ENCODE measurements around the gene MDM1.

Gene MDM1, protein sequence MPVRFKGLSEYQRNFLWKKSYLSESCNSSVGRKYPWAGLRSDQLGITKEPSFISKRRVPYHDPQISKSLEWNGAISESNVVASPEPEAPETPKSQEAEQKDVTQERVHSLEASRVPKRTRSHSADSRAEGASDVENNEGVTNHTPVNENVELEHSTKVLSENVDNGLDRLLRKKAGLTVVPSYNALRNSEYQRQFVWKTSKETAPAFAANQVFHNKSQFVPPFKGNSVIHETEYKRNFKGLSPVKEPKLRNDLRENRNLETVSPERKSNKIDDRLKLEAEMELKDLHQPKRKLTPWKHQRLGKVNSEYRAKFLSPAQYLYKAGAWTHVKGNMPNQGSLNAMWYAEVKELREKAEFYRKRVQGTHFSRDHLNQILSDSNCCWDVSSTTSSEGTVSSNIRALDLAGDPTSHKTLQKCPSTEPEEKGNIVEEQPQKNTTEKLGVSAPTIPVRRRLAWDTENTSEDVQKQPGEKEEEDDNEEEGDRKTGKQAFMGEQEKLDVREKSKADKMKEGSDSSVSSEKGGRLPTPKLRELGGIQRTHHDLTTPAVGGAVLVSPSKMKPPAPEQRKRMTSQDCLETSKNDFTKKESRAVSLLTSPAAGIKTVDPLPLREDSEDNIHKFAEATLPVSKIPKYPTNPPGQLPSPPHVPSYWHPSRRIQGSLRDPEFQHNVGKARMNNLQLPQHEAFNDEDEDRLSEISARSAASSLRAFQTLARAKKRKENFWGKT

DNA sequence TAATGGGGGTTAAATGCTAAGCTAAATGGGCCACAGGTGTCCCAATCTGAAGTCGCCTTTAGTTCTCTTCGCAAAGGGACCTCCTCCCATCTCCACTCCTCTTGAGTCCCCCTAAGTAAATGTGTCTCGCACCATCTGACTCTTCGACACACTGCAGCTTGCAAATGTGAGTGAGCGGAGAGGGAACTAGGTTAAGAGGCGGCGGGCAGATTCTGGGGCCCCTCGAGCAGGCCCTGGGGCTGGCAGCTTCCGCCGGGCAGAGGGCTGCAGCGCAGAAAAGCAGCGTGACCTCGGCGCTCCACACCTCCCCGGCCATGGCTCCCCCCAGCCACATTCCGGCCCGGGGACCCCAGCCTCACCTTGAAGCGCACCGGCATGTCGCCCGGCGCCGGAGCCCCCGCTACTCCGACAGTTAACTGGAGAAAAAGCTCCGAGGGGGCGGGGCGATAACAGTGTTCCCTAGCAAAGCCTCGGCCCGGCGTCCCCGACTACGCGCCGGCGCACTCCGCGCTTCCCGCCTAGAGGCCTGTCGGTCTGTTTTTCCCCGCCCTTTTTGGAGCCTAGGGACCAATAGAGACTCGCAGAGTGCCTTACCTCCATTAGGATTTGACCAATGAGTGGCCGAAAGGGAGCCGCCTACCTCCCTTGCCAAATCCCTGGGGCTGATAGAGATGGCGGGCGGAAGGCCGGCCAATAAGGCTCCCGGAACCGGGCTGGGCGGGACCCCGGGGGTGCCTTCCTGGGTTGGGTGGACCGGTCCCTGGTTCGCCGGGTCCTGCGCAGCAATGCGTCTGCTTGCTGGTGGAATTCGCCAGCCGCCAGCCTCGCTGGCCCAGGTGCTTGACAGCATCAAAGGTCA lies at the start of gene MDM1:
Gene MDM1 (minus strand): TSS at position 494 of the 859 bp plus-strand sequence. CDS start 117 bp downstream, at position 377.
- DNase-seq = peak; percentile 97

DNA sequence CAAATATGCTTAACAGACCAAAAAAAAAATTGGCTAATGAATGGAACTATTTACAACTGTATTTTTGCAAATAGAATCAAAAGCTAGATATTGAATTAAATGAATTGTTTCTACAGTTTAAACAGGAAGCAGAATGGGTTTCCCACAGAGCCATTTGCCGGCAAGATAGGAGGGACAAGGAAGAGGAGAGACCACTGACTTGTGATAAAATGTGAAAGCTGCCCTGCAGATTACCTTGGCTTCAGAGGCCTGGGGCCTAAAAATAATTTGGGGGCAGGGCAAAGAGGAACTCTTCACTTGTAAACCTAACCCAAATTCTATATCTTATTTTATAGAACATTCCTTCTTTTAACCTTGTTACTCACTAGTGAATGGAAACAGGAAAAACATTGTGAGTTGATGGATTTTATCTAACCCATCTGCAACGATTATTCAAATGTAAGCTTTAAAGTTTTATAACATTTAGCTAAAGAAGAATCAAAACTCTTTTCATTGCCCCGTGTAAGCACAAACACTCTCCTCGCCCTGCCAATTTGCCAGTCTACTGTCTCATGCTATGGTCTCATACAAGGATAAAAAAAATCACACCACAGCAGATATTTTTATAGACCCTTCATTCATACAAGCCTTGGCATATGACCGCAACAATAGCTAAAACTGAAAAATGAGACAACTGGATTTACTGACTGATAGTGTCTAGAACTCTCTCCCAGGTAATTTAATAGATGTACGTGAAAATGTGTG lies 49.5 kb upstream of the MDM1 start:
- DNase-seq = no peak

- no peak for DNase-seq
Observed at GRCh38 chr12:68378872-68379606, 46.9 kb upstream of the MDM1 start.

- DNase-seq = no peak
Observed at GRCh38 chr12:68377881-68378280, 45.7 kb upstream of the MDM1 start.

GRCh38 chr12:68376901-68377300 lies 44.7 kb upstream of the MDM1 start:
- no peak for DNase-seq

GRCh38 chr12:68375756-68376695 lies 43.9 kb upstream of the MDM1 start:
- DNase-seq = no peak

DNA sequence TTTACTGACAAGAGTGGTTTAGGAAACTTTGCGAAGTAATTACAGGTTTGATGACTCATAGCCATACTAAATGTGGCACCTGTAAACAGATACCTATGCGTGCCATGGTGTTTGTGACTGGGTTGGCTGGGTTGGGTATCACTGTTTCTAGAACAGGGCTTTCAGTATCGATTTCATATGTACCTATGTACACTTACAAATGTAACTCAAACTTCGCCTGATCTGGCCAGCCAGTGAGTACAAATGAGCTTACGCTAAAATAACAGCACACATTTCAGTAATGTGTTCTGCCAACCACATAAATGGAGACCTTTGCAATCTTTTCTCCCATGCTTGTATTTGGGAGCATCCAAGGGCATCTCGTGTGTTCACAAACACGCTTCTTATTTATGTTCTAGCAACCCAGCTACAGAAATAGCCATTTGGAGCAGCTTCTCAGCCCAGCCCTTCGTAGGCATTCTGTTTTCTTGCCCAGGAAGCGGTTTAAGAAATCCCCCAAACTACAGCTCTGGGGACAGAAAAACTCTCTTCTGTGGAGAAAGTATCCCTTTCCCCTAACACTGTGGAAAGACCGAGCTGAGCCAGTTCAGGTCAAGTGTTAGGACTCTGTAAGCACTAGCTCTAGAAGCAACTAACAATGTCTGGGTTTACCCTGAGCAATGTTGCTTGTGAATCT lies 42.3 kb upstream of the MDM1 start:
- peak; percentile 66 for DNase-seq

DNA sequence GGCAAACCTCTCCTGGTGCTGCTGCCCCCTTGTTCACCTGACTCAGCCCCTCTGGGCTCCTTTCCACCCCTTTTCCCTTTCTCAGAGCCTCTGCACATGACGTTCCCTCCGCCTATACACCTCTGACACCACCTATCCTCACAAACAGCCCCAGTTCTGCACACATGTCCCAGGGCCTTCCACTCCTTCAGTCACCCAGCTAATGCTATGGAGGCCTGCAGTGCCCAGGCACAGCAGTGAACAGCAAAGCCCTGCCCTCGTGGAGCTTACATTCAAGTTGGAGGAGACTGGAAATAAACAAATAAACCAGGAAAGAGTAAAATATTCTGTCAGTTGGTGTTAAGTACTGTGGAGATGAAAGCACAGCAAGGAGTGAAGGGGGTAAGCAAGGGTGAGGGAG lies 38.5 kb upstream of the MDM1 start:
- DNase-seq = no peak

GRCh38 chr12:68370006-68370590 lies 37.9 kb upstream of the MDM1 start:
- DNase-seq = no peak

GRCh38 chr12:68368327-68368726 lies 36.2 kb upstream of the MDM1 start:
- no peak for DNase-seq

DNA sequence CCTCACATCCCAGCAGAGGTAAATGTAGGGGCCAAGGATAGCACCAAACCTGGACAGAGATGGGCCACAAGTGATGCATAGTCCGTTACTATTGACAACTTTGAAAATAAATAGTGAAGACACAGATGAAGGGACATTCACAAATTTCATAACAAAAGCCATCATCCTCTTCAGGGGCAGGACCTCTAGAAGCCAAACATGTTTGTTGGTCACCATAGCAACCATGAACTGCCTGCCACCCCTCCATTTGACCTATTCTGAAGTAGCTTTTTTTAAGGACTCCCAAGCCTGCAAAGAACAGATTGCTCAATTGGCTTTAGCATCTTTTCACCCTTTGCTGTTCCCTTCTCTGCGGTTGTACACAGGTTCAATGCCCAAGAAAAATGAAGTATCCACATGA lies 35.7 kb upstream of the MDM1 start:
- no peak for DNase-seq

- DNase-seq = no peak
Observed at GRCh38 chr12:68367116-68367515, 35.0 kb upstream of the MDM1 start.

DNA sequence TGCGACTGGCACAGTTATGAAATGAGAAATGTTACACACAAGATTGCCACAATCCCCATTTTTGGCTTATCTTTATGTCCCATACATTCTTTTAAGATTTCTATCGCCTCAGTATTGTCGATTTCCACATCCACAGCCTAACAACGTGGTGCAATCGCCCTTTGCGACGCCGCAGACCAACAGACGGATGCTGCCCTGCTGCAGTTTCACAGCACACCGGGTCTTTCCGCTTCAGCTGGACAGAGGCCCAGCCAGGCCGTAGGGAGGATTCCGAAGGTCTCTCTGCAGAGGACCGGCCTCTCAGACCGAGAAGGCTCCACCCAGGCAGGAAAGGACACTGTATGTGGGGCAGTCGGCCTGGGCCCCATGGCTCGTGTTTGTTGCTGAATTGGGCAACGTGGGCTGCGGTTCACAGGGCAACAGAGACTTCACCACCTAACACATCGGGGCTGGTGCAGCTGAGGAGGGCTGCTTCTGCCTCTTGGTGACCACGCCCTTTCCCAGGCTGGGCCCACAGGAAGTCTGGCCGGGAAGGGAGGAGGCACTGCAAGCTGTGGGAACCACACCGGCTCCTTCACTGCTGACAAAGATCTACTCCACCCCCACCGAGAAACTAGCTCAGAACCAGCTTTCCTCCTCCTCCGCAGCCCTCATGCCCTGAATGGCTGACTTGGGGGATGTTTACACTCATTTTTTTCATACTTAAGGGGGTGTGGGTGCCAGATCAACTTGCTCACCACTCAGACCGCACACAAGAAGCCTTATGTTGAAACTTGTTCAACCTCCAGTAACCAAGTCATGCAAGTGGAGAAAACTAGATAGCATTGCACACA lies 32.9 kb upstream of the MDM1 start:
- peak; percentile 78 for DNase-seq

GRCh38 chr12:68364328-68364727 lies 32.2 kb upstream of the MDM1 start:
- DNase-seq = no peak

DNA sequence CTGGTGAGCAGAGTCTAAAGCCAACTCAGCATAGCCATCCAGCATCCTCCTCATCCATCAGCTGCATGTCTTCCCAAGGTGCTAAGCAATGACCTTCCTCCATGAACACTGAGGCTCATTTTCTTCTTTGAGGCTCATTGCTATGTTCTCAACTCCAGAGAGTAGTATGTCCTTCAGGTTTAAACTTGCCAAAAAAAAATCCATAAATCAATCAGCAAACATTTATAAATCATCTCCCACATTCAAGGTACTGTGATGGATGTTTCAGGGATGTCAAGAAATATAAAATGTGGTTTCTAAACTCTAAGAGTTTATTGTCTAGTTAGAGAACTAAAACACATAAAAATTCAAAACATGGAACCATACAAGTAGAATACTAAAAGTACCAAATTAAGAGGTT lies 29.8 kb upstream of the MDM1 start:
- no peak for DNase-seq

DNA sequence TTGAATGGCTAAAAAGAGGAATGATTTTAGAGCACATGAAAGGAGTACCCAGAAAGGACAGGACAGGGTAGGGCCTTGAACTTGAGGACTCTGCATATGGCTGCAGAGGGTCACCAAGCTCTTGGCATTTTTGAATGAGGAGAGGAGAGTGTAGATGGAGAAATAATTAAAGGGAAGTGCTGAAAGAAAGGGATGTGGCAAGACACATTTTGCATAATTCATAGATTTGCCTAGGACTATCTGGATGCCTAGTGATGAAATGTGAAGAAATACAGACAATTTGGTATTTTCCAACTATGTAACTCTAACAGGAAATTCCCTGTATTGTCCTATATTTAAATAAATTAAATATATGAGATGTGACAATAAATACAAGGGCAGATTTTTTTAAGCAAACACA lies 27.5 kb upstream of the MDM1 start:
- DNase-seq = no peak

DNA sequence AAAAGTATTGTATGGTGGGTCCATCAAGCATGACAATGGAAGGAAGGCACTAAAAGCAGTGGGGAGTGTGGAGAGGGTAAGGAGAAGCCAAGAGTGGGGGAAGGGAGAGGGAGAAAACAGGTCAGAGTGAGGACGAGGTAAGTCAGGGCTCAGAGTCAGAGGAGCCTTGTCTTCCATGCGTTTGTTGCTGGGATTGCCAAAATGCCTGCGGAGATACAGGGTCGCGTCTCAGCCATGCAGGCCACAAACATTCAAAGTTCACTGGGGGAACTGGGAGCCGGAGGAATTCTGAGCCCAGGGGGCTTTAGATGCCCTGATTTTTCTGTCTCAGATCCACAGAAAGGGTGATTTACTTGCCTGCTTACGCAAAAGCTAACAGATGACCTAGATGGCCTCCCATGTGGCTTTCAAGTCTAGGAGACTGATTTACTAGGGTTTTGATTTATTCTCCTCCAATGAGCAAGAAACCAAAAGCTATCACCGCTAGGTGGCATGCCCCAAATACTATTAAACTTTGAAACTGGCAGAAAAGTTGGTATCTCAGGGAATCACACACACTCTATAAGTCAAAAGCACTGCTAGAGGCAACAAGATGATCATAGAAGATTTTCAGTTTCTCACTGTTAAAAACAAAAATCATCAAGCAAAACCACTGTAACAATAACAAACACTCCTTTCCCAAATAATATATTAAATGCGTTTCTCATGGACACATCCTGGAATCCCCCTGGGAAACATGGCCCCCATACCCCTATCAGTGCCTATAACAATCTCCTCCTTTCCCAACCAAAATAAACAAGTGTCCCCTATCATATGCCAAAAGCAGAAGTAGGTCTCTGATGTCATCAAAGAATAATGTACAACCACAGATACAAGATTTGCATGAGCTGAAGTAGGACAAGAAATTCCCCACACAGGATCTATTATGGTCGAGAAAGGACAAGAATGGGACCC lies 26.6 kb upstream of the MDM1 start:
- DNase-seq = peak; percentile 66

GRCh38 chr12:68356986-68357385 lies 24.8 kb upstream of the MDM1 start:
- no peak for DNase-seq

Data from activated naive CD4-positive, alpha-beta T cell treated with anti-CD3 and anti-CD28 coated beads, Interleukin-2, amount 50 U/mL, for 16 hours (primary cell).